Fibroblast of the aortic adventitia (primary cell): ENCODE measurements around the gene MORN1. TPM values are rescaled to one million over a fixed set of nuclear protein-coding genes. Genes with fewer than 3 reads are reported as not detected.

Experiments
- DNase-seq: peaks from one replicate; pipeline ENCODE4 v3.0.0-alpha.2; 2010; ENCODE audit warnings: low read depth
- H3K4me3 ChIP-seq: 2 replicates; pipeline ENCODE4 v1.5.1; 2011; ENCODE audit warnings: low read depth, mild to moderate bottlenecking, control low read depth, low read length, moderate library complexity
- total RNA-seq: library from RNA; depleted of rRNA; stranded (reverse); fragments of >200 nt; gene quantifications from 2 replicates; pipeline ENCODE4 v1.2.3, GENCODE V29; 2012; ENCODE audit warnings: low replicate concordance
- TF ChIP-seq, protein P1 (sequence below): IDR thresholded peaks from 2 replicates; pipeline ENCODE4 v1.5.1; 2011; ENCODE audit warnings: mild to moderate bottlenecking, low read length, control low read depth, inconsistent platforms; ENCODE audit not compliant: insufficient read depth

The MORN1 gene
- total RNA-seq, 1 donor: 11.8 TPM

DNA sequence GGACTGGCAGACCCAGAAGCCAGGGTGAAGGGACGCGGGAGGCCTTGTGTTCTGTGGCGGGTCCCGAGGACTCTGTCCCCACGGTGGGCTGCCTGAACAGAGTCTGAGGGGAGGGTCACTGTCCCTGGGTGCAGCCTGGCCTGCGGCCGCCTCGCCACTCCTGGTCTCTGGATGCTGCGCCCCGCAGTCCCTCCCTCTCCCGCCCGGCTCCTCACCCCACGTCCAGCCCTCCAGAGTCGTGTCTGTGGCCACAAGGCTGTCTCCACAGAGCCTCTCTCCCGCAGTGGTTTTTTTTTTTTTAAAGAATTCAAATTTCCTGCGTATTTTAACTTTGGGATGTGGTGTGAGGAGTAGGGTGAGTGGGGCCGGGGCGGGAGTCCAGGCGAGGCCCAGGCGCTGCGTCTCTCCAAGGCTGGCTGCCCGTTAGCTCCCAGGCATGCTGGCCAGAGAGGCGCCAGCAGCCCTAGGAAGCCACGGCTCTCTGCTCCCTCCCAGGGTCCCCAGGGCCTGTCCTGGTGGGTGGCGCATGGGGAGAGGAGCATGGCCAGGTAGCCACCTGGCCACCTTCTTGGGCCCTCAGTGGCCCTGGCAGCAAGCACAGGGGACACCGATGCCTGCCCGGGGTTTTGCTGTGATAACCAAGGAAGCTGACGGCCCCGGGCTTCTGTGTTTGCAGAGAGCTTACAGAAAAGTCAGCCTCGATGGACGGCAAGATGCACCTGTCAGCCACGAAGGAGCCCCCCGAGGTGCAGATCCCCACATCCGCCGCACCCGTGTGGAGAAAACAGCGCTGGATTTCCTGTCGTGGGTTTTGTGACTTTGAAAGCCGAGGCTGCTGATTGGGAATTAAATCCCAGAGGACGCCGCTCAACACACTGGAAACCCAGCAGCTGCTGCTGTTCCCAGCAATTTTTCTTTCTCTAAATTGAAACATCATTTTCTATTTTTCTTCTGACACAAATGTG is 72.8 kb downstream of the MORN1 start:
- no peak overlapping the region for H3K4me3 ChIP-seq
- TF ChIP-seq, protein P1, sequence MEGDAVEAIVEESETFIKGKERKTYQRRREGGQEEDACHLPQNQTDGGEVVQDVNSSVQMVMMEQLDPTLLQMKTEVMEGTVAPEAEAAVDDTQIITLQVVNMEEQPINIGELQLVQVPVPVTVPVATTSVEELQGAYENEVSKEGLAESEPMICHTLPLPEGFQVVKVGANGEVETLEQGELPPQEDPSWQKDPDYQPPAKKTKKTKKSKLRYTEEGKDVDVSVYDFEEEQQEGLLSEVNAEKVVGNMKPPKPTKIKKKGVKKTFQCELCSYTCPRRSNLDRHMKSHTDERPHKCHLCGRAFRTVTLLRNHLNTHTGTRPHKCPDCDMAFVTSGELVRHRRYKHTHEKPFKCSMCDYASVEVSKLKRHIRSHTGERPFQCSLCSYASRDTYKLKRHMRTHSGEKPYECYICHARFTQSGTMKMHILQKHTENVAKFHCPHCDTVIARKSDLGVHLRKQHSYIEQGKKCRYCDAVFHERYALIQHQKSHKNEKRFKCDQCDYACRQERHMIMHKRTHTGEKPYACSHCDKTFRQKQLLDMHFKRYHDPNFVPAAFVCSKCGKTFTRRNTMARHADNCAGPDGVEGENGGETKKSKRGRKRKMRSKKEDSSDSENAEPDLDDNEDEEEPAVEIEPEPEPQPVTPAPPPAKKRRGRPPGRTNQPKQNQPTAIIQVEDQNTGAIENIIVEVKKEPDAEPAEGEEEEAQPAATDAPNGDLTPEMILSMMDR: no peak
- no peak for DNase-seq

DNA sequence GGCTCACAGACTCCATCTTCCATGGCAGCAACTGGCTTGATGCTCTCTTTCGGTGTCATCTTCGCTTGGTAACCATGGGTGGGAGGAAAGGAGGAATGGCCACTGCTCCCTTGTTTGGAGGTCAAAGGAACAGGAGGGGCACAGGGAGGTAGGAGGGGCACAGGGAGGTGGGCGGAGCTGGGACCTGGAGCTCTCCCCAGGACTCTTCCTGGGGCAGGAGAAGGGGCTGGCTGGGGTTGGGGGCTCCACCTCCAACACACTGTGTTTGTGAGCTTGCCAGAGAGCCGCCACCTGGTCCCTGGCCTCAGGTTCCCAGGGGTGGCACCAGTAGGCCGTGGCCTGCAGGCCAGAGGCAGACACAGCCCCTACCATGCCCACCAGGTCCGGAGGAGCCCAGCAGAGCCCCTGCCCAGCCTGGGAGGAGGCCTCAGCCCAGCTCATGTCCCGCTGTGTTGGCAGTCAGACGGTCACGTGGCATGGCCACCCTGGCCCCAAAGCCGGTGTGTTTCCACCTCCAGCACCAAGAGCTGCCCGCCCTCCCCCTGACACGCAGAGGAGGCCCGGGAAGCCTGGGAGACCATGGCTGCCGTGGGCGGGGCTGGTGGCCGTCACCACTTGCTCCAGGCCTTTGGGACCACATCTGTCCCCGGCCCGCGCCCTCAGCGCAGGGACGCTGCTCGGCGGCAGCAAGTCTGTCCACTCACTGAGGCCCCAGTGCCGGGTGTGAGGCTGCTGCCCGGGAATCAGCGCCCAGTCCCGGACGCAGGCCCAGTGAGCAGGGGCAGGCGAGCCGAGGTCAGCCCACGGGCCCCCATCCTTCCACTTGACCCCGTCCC is 73.9 kb downstream of the MORN1 start:
- TF ChIP-seq, protein P1: no peak
- no peak overlapping the region for H3K4me3 ChIP-seq

DNA sequence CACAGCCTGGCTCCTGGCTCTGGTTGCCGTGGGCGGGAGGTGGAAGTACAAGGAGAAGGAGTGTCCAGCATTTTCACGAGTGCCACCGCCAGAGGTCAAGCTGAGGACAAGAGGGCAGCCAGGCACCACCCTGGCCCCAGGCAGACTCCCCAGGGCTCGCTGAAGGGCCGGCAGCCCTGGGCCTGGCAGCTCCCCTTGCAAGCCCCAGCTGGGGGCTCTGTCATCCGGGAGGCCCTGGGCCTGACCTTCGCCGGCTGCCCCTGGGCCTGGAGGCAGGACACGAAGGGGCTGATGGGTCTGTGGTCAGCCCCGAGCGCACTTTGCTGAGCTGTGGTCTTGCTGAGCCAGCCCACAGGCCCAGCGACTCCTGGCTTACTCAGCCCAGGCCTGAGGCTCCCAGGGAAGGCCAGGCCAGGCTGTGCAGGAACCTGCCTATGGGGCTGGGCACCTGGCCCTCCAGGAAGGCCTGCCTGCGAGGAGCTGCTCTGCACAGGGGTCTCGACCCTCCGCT is 74.8 kb downstream of the MORN1 start:
- DNase-seq: no peak
- TF ChIP-seq, protein P1: no peak
- H3K4me3 ChIP-seq: no peak overlapping the region

More for the DNA sequence above, 73.9 kb downstream of the MORN1 start:
- no peak for DNase-seq

DNA sequence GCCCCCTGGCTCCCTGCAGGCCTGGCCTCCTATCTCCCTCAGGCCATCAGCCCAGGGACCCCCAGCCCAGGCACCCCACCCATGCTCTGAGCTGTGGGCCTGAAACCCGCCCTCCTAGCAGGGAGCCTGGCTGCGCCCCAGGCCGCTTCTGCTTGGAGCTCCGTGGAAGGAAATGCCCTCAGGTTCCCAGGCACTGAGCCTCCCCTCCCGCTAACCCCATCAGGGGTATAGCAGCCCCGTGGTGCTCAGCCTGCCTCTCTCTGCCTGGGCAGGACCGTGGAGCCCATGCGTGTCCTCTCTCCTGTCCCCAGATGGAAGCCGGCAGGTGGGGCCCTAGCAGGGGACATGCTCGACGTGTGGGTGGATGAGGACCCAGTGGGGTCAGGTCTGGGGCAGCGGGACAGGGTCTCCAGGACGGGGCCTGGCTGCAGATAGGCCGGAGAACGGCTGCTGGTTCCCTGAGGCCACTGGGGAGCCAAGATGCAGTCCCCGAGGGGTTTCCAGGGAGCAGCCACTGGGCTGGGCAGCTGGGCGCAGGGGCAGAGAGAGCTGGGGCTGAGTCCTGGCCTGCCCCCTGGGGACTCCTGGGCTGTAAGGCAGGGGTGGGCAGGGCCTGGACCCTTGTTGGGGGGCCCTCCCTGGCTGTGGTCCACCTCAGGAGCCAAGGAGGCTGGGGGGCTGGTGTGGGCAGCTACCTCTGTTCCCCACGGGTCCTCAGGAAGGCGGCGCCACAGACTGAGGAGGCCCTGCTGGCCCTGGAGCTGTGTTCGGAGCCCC is 75.5 kb downstream of the MORN1 start:
- TF ChIP-seq, protein P1: no peak
- H3K4me3 ChIP-seq: no peak overlapping the region
- DNase-seq: no peak

DNA sequence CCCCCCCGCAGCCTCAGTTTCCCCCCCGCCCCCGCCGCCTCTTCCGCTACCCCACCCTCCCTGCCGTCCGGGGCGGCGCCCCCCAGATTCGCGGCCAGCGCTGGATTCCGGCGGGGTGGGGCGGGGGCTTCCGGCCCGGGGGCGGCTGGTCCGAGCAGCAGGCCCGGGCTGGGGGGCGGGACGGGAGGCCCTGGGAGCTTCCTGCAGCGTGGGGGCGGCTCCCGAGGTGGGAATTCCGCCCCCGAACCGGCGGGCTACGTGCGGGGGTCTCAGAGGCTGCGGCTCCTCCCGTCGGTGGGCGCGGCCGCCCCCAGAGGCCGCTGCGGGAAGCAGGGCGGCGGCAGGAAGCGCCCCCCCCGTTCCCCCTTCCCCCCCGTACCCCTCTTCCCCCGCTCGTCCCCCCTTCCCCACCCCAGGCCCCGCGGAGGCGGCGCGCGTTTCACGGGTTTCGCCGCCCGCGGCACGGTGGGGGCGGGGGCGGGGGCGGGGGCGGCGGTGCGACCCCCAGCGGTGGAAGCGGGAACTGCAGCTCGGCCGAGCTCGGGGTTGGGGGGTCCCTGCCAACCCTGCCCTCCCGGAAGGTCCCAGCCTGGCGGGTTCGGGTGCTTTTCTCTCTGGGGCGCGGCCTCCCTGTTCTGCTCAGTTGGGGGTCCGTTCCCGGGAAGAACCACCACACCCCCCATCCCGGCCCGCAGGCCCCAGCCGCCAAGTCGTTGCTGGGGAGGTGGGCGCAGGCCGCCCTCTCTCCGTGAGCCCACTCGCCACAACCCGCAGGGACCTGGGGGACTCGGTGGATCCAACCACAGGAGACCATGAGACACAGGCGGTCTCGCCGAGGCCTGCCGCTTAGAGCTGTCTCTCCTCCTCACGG is 76.3 kb downstream of the MORN1 start:
- no peak for DNase-seq

More for the DNA sequence above, 76.3 kb downstream of the MORN1 start:
- TF ChIP-seq, protein P1: peak; percentile 73
- peak overlapping the region; percentile 59 for H3K4me3 ChIP-seq
